Stimulated activated CD4-positive, alpha-beta T cell treated with anti-CD3 and anti-CD28 coated beads, Interleukin-12 subunit alpha, Interleukin-12 subunit beta, amount 100 ng/mL, for 24 hours (primary cell): ENCODE measurements around the gene RHOH.
A peak's percentile ranks its signal among the peaks of the same experiment; 100 is the strongest.
"Not testable (repeated sequence)": the region's sequence is repeated elsewhere in the genome, so short reads cannot be mapped to it uniquely, and the experiment has no call there.

Experiments
- DNase-seq, 2 experiments: peaks; one replicate each; pipeline ENCODE4 v3.0.0-alpha.2; 2020; ENCODE audit warnings: low read depth in 2 of 2

RHOH gene

GRCh38 chr4:40261231-40262076, 64.6 kb downstream of the RHOH start:
- DNase-seq: no peak

- DNase-seq: no peak
Measured at GRCh38 chr4:40262077-40262528, 65.3 kb downstream of the RHOH start.

GRCh38 chr4:40262861-40263260, 66.0 kb downstream of the RHOH start:
- no peak for DNase-seq

- DNase-seq: no peak
Measured at GRCh38 chr4:40264497-40264896, 67.7 kb downstream of the RHOH start.

GRCh38 chr4:40264995-40265909, 68.4 kb downstream of the RHOH start:
- no peak for DNase-seq

- no peak for DNase-seq
Measured at GRCh38 chr4:40265910-40266274, 69.1 kb downstream of the RHOH start.

GRCh38 chr4:40269133-40269532, 72.3 kb downstream of the RHOH start:
- no peak for DNase-seq

GRCh38 chr4:40270609-40271008, 73.8 kb downstream of the RHOH start:
- no peak for DNase-seq

GRCh38 chr4:40275065-40275730, 78.4 kb downstream of the RHOH start:
- no peak for DNase-seq

- DNase-seq: no peak
Measured at GRCh38 chr4:40276546-40276945, 79.7 kb downstream of the RHOH start.

- DNase-seq: no peak
Measured at GRCh38 chr4:40280586-40280985, 83.8 kb downstream of the RHOH start.

GRCh38 chr4:40281099-40281498, 84.3 kb downstream of the RHOH start:
- DNase-seq: no peak

GRCh38 chr4:40281913-40282312, 85.1 kb downstream of the RHOH start:
- DNase-seq: no peak

GRCh38 chr4:40282857-40283256, 86.0 kb downstream of the RHOH start:
- not testable (repeated sequence) for DNase-seq

- no peak for DNase-seq
Measured at GRCh38 chr4:40283413-40283812, 86.6 kb downstream of the RHOH start.

- peak; percentile 58 to 75 for DNase-seq
Measured at GRCh38 chr4:40283968-40284367, 87.1 kb downstream of the RHOH start.

GRCh38 chr4:40285692-40286091, 88.9 kb downstream of the RHOH start:
- no peak for DNase-seq

- DNase-seq: no peak
Measured at GRCh38 chr4:40288566-40288965, 91.7 kb downstream of the RHOH start.

- no peak for DNase-seq
Measured at GRCh38 chr4:40289366-40290188, 92.7 kb downstream of the RHOH start.

GRCh38 chr4:40290611-40291186, 93.9 kb downstream of the RHOH start:
- not testable (repeated sequence) for DNase-seq

GRCh38 chr4:40292313-40292759, 95.5 kb downstream of the RHOH start:
- DNase-seq: no peak
